GM21786 (cell line): ENCODE data around the gene PNMA8A.
"Not testable (repeated sequence)": the region's sequence is repeated elsewhere in the genome, so short reads cannot be mapped to it uniquely, and the experiment has no call there.

Experiments used
- ATAC-seq: cut with Tn5 transposase; IDR thresholded peaks from one replicate; pipeline ENCODE4 v1.9.1; 2021; ENCODE audit not compliant: unreplicated experiment

Gene PNMA8A

GRCh38 chr19:46433470-46433869, 37.9 kb downstream of the PNMA8A start:
- ATAC-seq = not testable (repeated sequence)

- no peak for ATAC-seq
Observed at GRCh38 chr19:46431824-46432223, 39.5 kb downstream of the PNMA8A start.

GRCh38 chr19:46429999-46430398, 41.4 kb downstream of the PNMA8A start:
- ATAC-seq = no peak

GRCh38 chr19:46428239-46429135, 42.9 kb downstream of the PNMA8A start, which contains the start of gene PNMA8C:
TSS of gene PNMA8C (minus strand) at chr19:46428936. CDS start at chr19:46428359, 577 bp downstream.
- no peak for ATAC-seq

- no peak for ATAC-seq
Observed at GRCh38 chr19:46427518-46428045, 43.8 kb downstream of the PNMA8A start.

- ATAC-seq = no peak
Observed at GRCh38 chr19:46426506-46427162, 44.7 kb downstream of the PNMA8A start.

- no peak for ATAC-seq
Observed at GRCh38 chr19:46426035-46426505, 45.3 kb downstream of the PNMA8A start.

GRCh38 chr19:46423188-46423587, 48.2 kb downstream of the PNMA8A start:
- no peak for ATAC-seq

- no peak for ATAC-seq
Observed at GRCh38 chr19:46422344-46422743, 49.0 kb downstream of the PNMA8A start.

GRCh38 chr19:46420056-46420455, 51.3 kb downstream of the PNMA8A start:
- ATAC-seq = no peak
